NCI-H128 (cell line): ENCODE data around the gene PGAP6.
A peak's percentile ranks its signal among the peaks of the same experiment; 100 is the strongest.
"Not testable (repeated sequence)": the region's sequence is repeated elsewhere in the genome, so short reads cannot be mapped to it uniquely, and the experiment has no call there.

Experiments used
- DNase-seq: peaks from one replicate; lab custom pipeline; 2025; ENCODE audit not compliant: unreplicated experiment; lab: John Stamatoyannopoulos, UW

The PGAP6 gene

GRCh38 chr16:367333-367903 is 14.4 kb downstream of the PGAP6 start:
- no peak for DNase-seq

GRCh38 chr16:366476-366875 is 15.3 kb downstream of the PGAP6 start:
- DNase-seq, result no peak

GRCh38 chr16:364595-365491 is 16.9 kb downstream of the PGAP6 start:
- DNase-seq, result no peak

- DNase-seq, result no peak
Observed at GRCh38 chr16:363766-364490, 17.9 kb downstream of the PGAP6 start.

- DNase-seq, result no peak
Observed at GRCh38 chr16:363110-363765, 18.5 kb downstream of the PGAP6 start.

- DNase-seq, result not testable (repeated sequence)
Observed at GRCh38 chr16:362702-362999, 19.1 kb downstream of the PGAP6 start.

- DNase-seq, result peak; percentile 41
Observed at GRCh38 chr16:361872-362701, 19.7 kb downstream of the PGAP6 start.

GRCh38 chr16:361341-361871 is 20.4 kb downstream of the PGAP6 start:
- no peak for DNase-seq

GRCh38 chr16:360698-361336 is 21.0 kb downstream of the PGAP6 start:
- DNase-seq, result no peak

- no peak for DNase-seq
Observed at GRCh38 chr16:359871-360697, 21.7 kb downstream of the PGAP6 start.

- DNase-seq, result no peak
Observed at GRCh38 chr16:359067-359763, 22.6 kb downstream of the PGAP6 start.

GRCh38 chr16:356741-357140 is 25.0 kb downstream of the PGAP6 start:
- DNase-seq, result no peak

GRCh38 chr16:354971-355461 is 26.8 kb downstream of the PGAP6 start:
- DNase-seq, result no peak

GRCh38 chr16:354291-354881 is 27.4 kb downstream of the PGAP6 start:
- no peak for DNase-seq

- DNase-seq, result no peak
Observed at GRCh38 chr16:353404-354290, 28.1 kb downstream of the PGAP6 start.

- DNase-seq, result peak; percentile 77
Observed at GRCh38 chr16:352547-353403, 29.0 kb downstream of the PGAP6 start, which contains the start of gene AXIN1. Gene AXIN1 (minus strand): TSS chr16:352723. CDS start chr16:347025, 5,698 bp downstream.
